Measurements from ENCODE around the gene SDHAF1. TPM values are rescaled to one million over a fixed set of nuclear protein-coding genes. Genes with fewer than 3 reads are reported as not detected.

SDHAF1 gene
- total RNA-seq, 4 donors from 2014 or later: 42.8 to 54.9 (median 49.9) TPM

GRCh38 chr19:36006955-36007354 is 12.0 kb downstream of the SDHAF1 start:
- no peak for ATAC-seq
- TF ChIP-seq CTCF (IDR thresholded peaks at IDR 0.05 in 4 of 5, conservative IDR thresholded peaks at IDR 0.05 in 1 of 5) (no peak), POLR2A (IDR thresholded peaks at IDR 0.05) (no peak)
- H3K27ac ChIP-seq: no peak overlapping the region
- H3K36me3 ChIP-seq: no peaks in the 10 kb centered on the region
- H3K4me1 ChIP-seq: peaks cover 0 to 5% of the 10 kb centered on the region in 2 donors
- H3K4me3 ChIP-seq: no peak overlapping the region
- intact Hi-C loops (cut with DNase I; ENCODE audit: low total_unique reads): no loop called here
- no peak for DNase-seq
- H3K9me3 ChIP-seq: no peaks in the 10 kb centered on the region
- in situ Hi-C loops (cut with MboI; ENCODE audit: low sequenced_read_pairs in 4 of 4): no loop called here
- H3K27me3 ChIP-seq: peaks cover 0 to 5% (median 0%) of the 10 kb centered on the region in 3 donors

DNA sequence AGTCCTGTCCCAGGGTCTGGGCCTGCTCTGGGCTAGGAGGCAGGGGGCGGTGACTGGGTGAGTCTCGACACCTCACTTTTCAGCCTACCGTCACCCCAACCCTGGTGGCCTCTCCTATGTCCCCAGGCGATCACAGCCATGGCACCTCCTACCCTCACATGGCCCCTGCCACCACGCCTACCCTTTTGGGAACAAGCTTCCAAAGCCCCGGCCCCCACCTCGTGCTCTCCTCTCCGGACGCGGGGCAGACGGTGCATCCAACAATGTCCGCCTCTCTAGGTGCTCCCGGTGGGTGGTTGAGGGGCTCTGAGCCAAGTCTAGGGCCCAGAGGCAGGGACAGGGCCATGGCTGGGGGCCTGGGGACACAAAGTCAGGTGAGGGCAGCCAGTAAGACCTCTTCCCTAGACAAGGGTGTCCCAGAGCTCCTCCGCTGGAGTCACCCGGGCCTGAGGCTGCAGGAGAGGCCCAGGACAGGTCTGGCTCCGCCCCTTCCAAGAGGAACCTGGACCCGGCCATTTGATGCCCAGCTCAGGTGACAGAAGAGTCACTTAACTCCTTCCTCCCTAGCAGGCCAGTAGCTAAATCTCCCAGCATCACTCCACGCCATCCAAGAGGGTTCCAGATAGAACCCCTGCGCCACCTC is 13.5 kb downstream of the SDHAF1 start, which contains the start of gene SYNE4:
TSS of gene SYNE4 (minus strand) at position 478 of the 643 bp plus-strand sequence. CDS start at position 346, 132 bp downstream.
- ATAC-seq (no peak), DNase-seq (no peak)
- intact Hi-C loops (cut with DNase I; ENCODE audit: low total_unique reads) (no loop called here), in situ Hi-C loops (cut with MboI; ENCODE audit: low sequenced_read_pairs in 4 of 4) (no loop called here)
- TF ChIP-seq POLR2A (IDR thresholded peaks at IDR 0.05) (no peak), CTCF (IDR thresholded peaks at IDR 0.05 in 4 of 5, conservative IDR thresholded peaks at IDR 0.05 in 1 of 5) (no peak)
- Histone ChIP-seq H3K4me3 (peak within 1 kb of the TSS; percentile 22 to 46 (median 39)), H3K4me1 (peaks cover 3 to 8% of the 10 kb centered on the region in 2 donors), H3K27ac (peak within 1 kb of the TSS in 1 of 4 donors; percentile 33), H3K36me3 (no peaks in the 10 kb centered on the region), H3K27me3 (peaks cover 0 to 5% (median 0%) of the 10 kb centered on the region in 3 donors), H3K9me3 (no peaks in the 10 kb centered on the region)

DNA sequence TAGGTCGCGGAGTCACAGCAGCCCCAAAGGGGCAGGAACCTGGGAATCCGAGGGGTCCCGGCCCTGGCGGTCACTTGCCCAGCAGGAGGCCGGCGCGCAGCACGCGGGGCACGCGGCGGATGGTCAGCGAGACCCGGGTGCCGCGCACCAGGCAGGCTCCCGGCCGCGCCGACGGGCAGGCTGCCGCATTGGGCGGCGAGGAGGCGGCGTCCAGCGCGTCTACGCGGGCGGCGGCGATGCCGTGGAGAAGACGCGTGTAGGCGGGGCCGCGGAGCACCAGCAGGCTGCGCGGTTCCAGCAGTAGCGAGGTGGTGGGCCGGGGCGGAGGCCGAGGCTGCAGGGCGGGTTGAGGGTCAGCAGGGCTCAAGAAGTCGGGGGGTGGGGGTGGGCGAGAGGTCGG is 14.2 kb downstream of the SDHAF1 start:
- intact Hi-C loops (cut with DNase I; ENCODE audit: low total_unique reads) (no loop called here), in situ Hi-C loops (cut with MboI; ENCODE audit: low sequenced_read_pairs in 4 of 4) (no loop called here)
- no peak for TF ChIP-seq POLR2A (IDR thresholded peaks at IDR 0.05)
- TF ChIP-seq CTCF (IDR thresholded peaks at IDR 0.05 in 4 of 5, conservative IDR thresholded peaks at IDR 0.05 in 1 of 5): no peak
- Histone ChIP-seq H3K4me1 (peaks cover 5 to 12% of the 10 kb centered on the region in 2 donors), H3K36me3 (no peaks in the 10 kb centered on the region), H3K27me3 (peaks cover 0 to 5% (median 0%) of the 10 kb centered on the region in 3 donors), H3K27ac (peak overlapping the region in 1 of 4 donors; percentile 33), H3K4me3 (peak overlapping the region; percentile 22 to 46 (median 39)), H3K9me3 (no peaks in the 10 kb centered on the region)
- DNase-seq: no peak
- no peak for ATAC-seq

DNA sequence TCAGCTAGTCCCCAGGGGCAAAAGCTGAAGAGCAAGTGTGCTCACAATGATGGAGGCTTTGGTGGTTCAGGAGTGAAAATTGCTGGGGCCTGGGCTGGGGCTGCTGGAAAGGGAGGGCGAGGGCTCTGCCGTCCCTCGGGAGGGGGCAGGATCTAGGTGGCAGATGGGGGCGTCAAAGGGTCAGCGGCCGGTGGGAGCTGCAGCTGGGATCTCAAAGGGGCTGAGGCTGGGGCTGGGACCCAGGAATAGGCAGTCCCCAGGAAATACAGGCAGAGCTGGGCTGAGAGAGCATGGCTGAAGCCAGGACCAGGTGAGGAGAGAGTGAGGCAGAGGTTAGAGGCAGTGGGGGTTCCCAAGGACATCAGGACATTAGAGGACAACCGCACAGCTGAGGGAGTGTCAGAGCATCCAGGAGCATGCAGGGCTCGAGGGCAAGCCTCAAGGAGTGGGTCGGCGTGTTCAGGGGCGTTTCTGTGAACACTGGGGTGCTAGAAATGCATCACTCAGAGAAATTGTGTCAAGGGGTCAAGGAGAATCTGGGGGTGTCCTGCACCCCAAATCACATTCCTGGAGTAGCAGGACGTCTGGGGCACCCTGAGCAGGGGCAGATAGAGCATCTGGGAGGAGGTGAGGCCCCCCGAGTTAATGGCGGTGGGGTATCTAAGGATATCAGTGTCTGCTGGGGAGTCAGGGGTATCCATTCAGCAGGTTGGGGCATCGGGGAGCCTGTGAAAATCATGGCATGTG is 14.8 kb downstream of the SDHAF1 start:
- no peak for TF ChIP-seq CTCF (IDR thresholded peaks at IDR 0.05 in 4 of 5, conservative IDR thresholded peaks at IDR 0.05 in 1 of 5)
- no peak for TF ChIP-seq POLR2A (IDR thresholded peaks at IDR 0.05)
- Histone ChIP-seq H3K36me3 (no peaks in the 10 kb centered on the region), H3K9me3 (no peaks in the 10 kb centered on the region), H3K4me1 (peaks cover 5 to 16% of the 10 kb centered on the region in 2 donors), H3K27me3 (peaks cover 0 to 5% (median 0%) of the 10 kb centered on the region in 3 donors), H3K4me3 (peak overlapping the region; percentile 22 to 46 (median 39)), H3K27ac (peak overlapping the region in 1 of 4 donors; percentile 33)
- intact Hi-C loops (cut with DNase I; ENCODE audit: low total_unique reads) (no loop called here), in situ Hi-C loops (cut with MboI; ENCODE audit: low sequenced_read_pairs in 4 of 4) (no loop called here)
- ATAC-seq (no peak), DNase-seq (no peak)

All from gastrocnemius medialis (tissue), 4 donors.